H1 (cell line): ENCODE results near the gene SS18L1.

Experiments
- ATF2 ChIP-seq: IDR thresholded peaks from 2 replicates; pipeline ENCODE4 v1.6.1; 2012; ENCODE audit warnings: low read length, inconsistent platforms
- ATF3 ChIP-seq: IDR thresholded peaks from 2 replicates; pipeline ENCODE4 v1.6.1; 2011; ENCODE audit warnings: low read depth, mild to moderate bottlenecking, low read length; ENCODE audit not compliant: insufficient read depth
- CTCF ChIP-seq, 3 experiments: IDR thresholded peaks; 1 replicate in 2 of 3; 2 replicates in 1 of 3; pipeline versions ENCODE4 v1.5.1 to v1.6.1; 2011; ENCODE audit warnings: low read length in 3 of 3, mild to moderate bottlenecking in 3 of 3, inconsistent platforms in 2 of 3, low read depth in 1 of 3, moderate library complexity in 1 of 3; ENCODE audit not compliant: insufficient read depth in 1 of 3; ENCODE audit errors: control extremely low read depth in 1 of 3
- EP300 ChIP-seq, 2 experiments: IDR thresholded peaks; 1 replicate in 1 of 2; 2 replicates in 1 of 2; pipeline ENCODE4 v1.6.1; 2011 to 2012; ENCODE audit warnings: low read depth in 2 of 2, low read length in 2 of 2, mild to moderate bottlenecking in 2 of 2, borderline replicate concordance in 1 of 2, inconsistent platforms in 1 of 2, moderate library complexity in 1 of 2
- HDAC2 ChIP-seq, 2 experiments: fragments of 300-600 bp in 1 of 2; sonication (generic) in 1 of 2; IDR thresholded peaks; 2 replicates each; pipeline ENCODE4 v1.6.1; 2011 to 2012; ENCODE audit warnings: low read depth in 2 of 2, low read length in 2 of 2, mild to moderate bottlenecking in 2 of 2, moderate library complexity in 2 of 2, borderline replicate concordance in 1 of 2, inconsistent platforms in 1 of 2
- POLR2A ChIP-seq, 2 experiments: IDR thresholded peaks; 1 replicate in 1 of 2; 2 replicates in 1 of 2; pipeline ENCODE4 v1.6.1; 2011; ENCODE audit warnings: low read depth in 2 of 2, low read length in 2 of 2, mild to moderate bottlenecking in 2 of 2; ENCODE audit errors: control extremely low read depth in 1 of 2
- SP2 ChIP-seq: IDR thresholded peaks from 2 replicates; pipeline ENCODE4 v1.6.1; 2012; ENCODE audit warnings: mild to moderate bottlenecking, low read length, inconsistent platforms

GRCh38 chr20:62104234-62104789 lies 39.3 kb upstream of the SS18L1 start:
- no peak for TF ChIP-seq CTCF (IDR thresholded peaks at IDR 0.05; ENCODE audit: control extremely low read depth in 1 of 3, insufficient read depth in 1 of 3, low read depth in 1 of 3, low read length in 3 of 3)
- TF ChIP-seq POLR2A (IDR thresholded peaks at IDR 0.05; ENCODE audit: control extremely low read depth in 1 of 2, low read depth in 2 of 2, low read length in 2 of 2) = no peak
- TF ChIP-seq EP300 (IDR thresholded peaks at IDR 0.05; ENCODE audit: borderline replicate concordance in 1 of 2, low read depth in 2 of 2, low read length in 2 of 2) = no peak
- TF ChIP-seq SP2 = no peak
- TF ChIP-seq HDAC2 (IDR thresholded peaks at IDR 0.05; ENCODE audit: borderline replicate concordance in 1 of 2, low read depth in 2 of 2, low read length in 2 of 2) = no peak
- no peak for TF ChIP-seq ATF3
- no peak for TF ChIP-seq ATF2
